H1 (cell line): ENCODE data around the gene NUB1.

Experiments
- CEBPB ChIP-seq: IDR thresholded peaks from 2 replicates; pipeline ENCODE4 v1.6.1; 2012; ENCODE audit warnings: low read depth, low read length
- CREB1 ChIP-seq: IDR thresholded peaks from 2 replicates; pipeline ENCODE4 v1.6.1; 2012; ENCODE audit warnings: inconsistent platforms
- EP300 ChIP-seq, 2 experiments: IDR thresholded peaks; 1 replicate in 1 of 2; 2 replicates in 1 of 2; pipeline ENCODE4 v1.6.1; 2011 to 2012; ENCODE audit warnings: low read depth in 2 of 2, low read length in 2 of 2, mild to moderate bottlenecking in 2 of 2, borderline replicate concordance in 1 of 2, inconsistent platforms in 1 of 2, moderate library complexity in 1 of 2
- HDAC2 ChIP-seq, 2 experiments: fragments of 300-600 bp in 1 of 2; sonication (generic) in 1 of 2; IDR thresholded peaks; 2 replicates each; pipeline ENCODE4 v1.6.1; 2011 to 2012; ENCODE audit warnings: low read depth in 2 of 2, low read length in 2 of 2, mild to moderate bottlenecking in 2 of 2, moderate library complexity in 2 of 2, borderline replicate concordance in 1 of 2, inconsistent platforms in 1 of 2
- JUND ChIP-seq: IDR thresholded peaks from 2 replicates; pipeline ENCODE4 v1.6.1; 2011; ENCODE audit warnings: mild to moderate bottlenecking, improper control_type of control experiment, low read length
- POLR2AphosphoS5 ChIP-seq: IDR thresholded peaks from 2 replicates; pipeline ENCODE4 v1.6.1; 2011; ENCODE audit warnings: low read depth, low read length
- YY1 ChIP-seq: IDR thresholded peaks from 2 replicates; pipeline ENCODE4 v1.6.1; 2011; ENCODE audit warnings: low read depth, mild to moderate bottlenecking, low read length
- TF ChIP-seq, protein P1 (sequence below), 3 experiments: IDR thresholded peaks; 1 replicate in 2 of 3; 2 replicates in 1 of 3; pipeline versions ENCODE4 v1.5.1 to v1.6.1; 2011; ENCODE audit warnings: low read length in 3 of 3, mild to moderate bottlenecking in 3 of 3, inconsistent platforms in 2 of 3, low read depth in 1 of 3, moderate library complexity in 1 of 3; ENCODE audit not compliant: insufficient read depth in 1 of 3; ENCODE audit errors: control extremely low read depth in 1 of 3
- TF ChIP-seq, protein P2 (sequence below): IDR thresholded peaks from 2 replicates; pipeline ENCODE4 v1.6.1; 2011; ENCODE audit warnings: low read length, improper control_type of control experiment

- no peak for TF ChIP-seq CREB1
- no peak for TF ChIP-seq EP300 (IDR thresholded peaks at IDR 0.05; ENCODE audit: borderline replicate concordance in 1 of 2, low read depth in 2 of 2, low read length in 2 of 2)
- TF ChIP-seq POLR2AphosphoS5 = no peak
- TF ChIP-seq, protein P1, sequence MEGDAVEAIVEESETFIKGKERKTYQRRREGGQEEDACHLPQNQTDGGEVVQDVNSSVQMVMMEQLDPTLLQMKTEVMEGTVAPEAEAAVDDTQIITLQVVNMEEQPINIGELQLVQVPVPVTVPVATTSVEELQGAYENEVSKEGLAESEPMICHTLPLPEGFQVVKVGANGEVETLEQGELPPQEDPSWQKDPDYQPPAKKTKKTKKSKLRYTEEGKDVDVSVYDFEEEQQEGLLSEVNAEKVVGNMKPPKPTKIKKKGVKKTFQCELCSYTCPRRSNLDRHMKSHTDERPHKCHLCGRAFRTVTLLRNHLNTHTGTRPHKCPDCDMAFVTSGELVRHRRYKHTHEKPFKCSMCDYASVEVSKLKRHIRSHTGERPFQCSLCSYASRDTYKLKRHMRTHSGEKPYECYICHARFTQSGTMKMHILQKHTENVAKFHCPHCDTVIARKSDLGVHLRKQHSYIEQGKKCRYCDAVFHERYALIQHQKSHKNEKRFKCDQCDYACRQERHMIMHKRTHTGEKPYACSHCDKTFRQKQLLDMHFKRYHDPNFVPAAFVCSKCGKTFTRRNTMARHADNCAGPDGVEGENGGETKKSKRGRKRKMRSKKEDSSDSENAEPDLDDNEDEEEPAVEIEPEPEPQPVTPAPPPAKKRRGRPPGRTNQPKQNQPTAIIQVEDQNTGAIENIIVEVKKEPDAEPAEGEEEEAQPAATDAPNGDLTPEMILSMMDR (IDR thresholded peaks at IDR 0.05; ENCODE audit: control extremely low read depth in 1 of 3, insufficient read depth in 1 of 3, low read depth in 1 of 3, low read length in 3 of 3) = no peak
- no peak for TF ChIP-seq YY1
- no peak for TF ChIP-seq JUND
- TF ChIP-seq CEBPB = no peak
- no peak for TF ChIP-seq HDAC2 (IDR thresholded peaks at IDR 0.05; ENCODE audit: borderline replicate concordance in 1 of 2, low read depth in 2 of 2, low read length in 2 of 2)
- TF ChIP-seq, protein P2, sequence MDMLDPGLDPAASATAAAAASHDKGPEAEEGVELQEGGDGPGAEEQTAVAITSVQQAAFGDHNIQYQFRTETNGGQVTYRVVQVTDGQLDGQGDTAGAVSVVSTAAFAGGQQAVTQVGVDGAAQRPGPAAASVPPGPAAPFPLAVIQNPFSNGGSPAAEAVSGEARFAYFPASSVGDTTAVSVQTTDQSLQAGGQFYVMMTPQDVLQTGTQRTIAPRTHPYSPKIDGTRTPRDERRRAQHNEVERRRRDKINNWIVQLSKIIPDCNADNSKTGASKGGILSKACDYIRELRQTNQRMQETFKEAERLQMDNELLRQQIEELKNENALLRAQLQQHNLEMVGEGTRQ = no peak
Observed at GRCh38 chr7:151320263-151320845, 21.3 kb upstream of the NUB1 start.
